ENCODE measurements around the gene KRTAP6-3. TPM values are rescaled to one million over a fixed set of nuclear protein-coding genes. Genes with fewer than 3 reads are reported as not detected.

Gene KRTAP6-3
- total and polyA plus RNA-seq, 2 of the 8 experiments (the other 6 are each of a cell fraction or from before 2014, with no cell fraction given): not detected

- H3K56ac ChIP-seq (replicated peaks; ENCODE audit: insufficient read length, low read depth, low read length): no peak overlapping the region
- no peak for TF ChIP-seq JUND (IDR thresholded peaks at IDR 0.05; ENCODE audit: low read length)
- TF ChIP-seq CHD7 (IDR thresholded peaks at IDR 0.05; ENCODE audit: insufficient replicate concordance, low read length): no peak
These were observed 14.5 kb upstream of the KRTAP6-3 start for GRCh38 chr21:30577766-30578165.

More at GRCh38 chr21:30577766-30578165, 14.5 kb upstream of the KRTAP6-3 start:
- no peaks in the 10 kb centered on the region for H4K20me1 ChIP-seq (replicated peaks in 1 of 2; ENCODE audit: control insufficient read depth in 1 of 2, insufficient read depth in 2 of 2, low read length in 2 of 2)
- no peaks in the 10 kb centered on the region for H3K4me1 ChIP-seq (replicated peaks in 1 of 4; ENCODE audit: control insufficient read depth in 3 of 4, insufficient read depth in 4 of 4, low read length in 3 of 4)
- no peaks in the 10 kb centered on the region for H3K27me3 ChIP-seq (replicated peaks in 1 of 4; ENCODE audit: control insufficient read depth in 3 of 4, extremely low read depth in 1 of 4, insufficient read depth in 3 of 4, low read length in 3 of 4)
- POLR2A ChIA-PET (ENCODE audit: partially characterized antibody): no interaction called here
- H2BK20ac ChIP-seq (ENCODE audit: low read length): no peak overlapping the region
- no peak overlapping the region for H3K4me3 ChIP-seq (ENCODE audit: extremely low read depth in 1 of 4, insufficient read depth in 2 of 4, low read depth in 3 of 4, low read length in 4 of 4)
- H3K9me3 ChIP-seq (ENCODE audit: insufficient read depth in 2 of 2, low read depth in 1 of 2, low read length in 1 of 2): no peaks in the 10 kb centered on the region
- H3K79me2 ChIP-seq (ENCODE audit: control insufficient read depth in 1 of 2, insufficient read depth in 2 of 2, low read length in 2 of 2): no peaks in the 10 kb centered on the region
- CTCF ChIA-PET (ENCODE audit: partially characterized antibody): interaction anchor here (1.7 kb wide), 1 partner anchor 10 kb away, joined by 5 read pairs; no protein-coding TSS in a partner anchor
- H3K27ac ChIP-seq (ENCODE audit: low read depth, low read length): no peak overlapping the region
- DNase-seq (ENCODE audit: low read depth in 1 of 2, low spot score in 2 of 2): no peak
- no peak overlapping the region for H2BK5ac ChIP-seq (ENCODE audit: low read depth, low read length)
- H2AK5ac ChIP-seq (ENCODE audit: low read depth, low read length): no peak overlapping the region
- no peaks in the 10 kb centered on the region for H3K79me1 ChIP-seq (ENCODE audit: low read depth, low read length)
- no peak overlapping the region for H2BK12ac ChIP-seq (ENCODE audit: low read depth, low read length)
- no peaks in the 10 kb centered on the region for H3K23me2 ChIP-seq (ENCODE audit: low read depth, low read length)
- H3K9ac ChIP-seq (replicated peaks in 1 of 4; ENCODE audit: extremely low read depth in 1 of 4, low read depth in 3 of 4, low read length in 3 of 4): no peak overlapping the region
- no peak overlapping the region for H4K91ac ChIP-seq (replicated peaks; ENCODE audit: insufficient read length, low read length)
- H2BK15ac ChIP-seq (ENCODE audit: low read length): no peak overlapping the region
- no peaks in the 10 kb centered on the region for H3K36me3 ChIP-seq (ENCODE audit: control insufficient read depth in 2 of 4, insufficient read depth in 4 of 4, low read length in 3 of 4)
- H2BK120ac ChIP-seq (replicated peaks; ENCODE audit: low read depth, low read length): no peak overlapping the region
- H3K18ac ChIP-seq (ENCODE audit: extremely low read depth, low read length): no peak overlapping the region
- no peak overlapping the region for H3K14ac ChIP-seq (ENCODE audit: insufficient read length)
- no peak overlapping the region for H4K8ac ChIP-seq (ENCODE audit: extremely low read depth, insufficient read depth, low read length)
- H3K4ac ChIP-seq (replicated peaks; ENCODE audit: insufficient read length, low read depth, low read length): no peak overlapping the region
- H4K5ac ChIP-seq (ENCODE audit: insufficient read length, low read depth, low read length): no peak overlapping the region
- no peak for FAIRE-seq
- H2AFZ ChIP-seq (ENCODE audit: low read length): no peak overlapping the region
- H3K23ac ChIP-seq (ENCODE audit: insufficient read length): no peak overlapping the region
- H3K4me2 ChIP-seq (ENCODE audit: insufficient read depth in 1 of 2, low read depth in 2 of 2, low read length in 2 of 2): no peak overlapping the region

All from H1 (cell line).